Muscle layer of duodenum (tissue), 2 donors: ENCODE data around the gene CDK11B.

Source experiments
- H3K27ac ChIP-seq: one replicate; pipeline ENCODE4 v1.7.0; 2013; ENCODE audit warnings: mild to moderate bottlenecking, low read length
- H3K27me3 ChIP-seq: one replicate; pipeline ENCODE4 v1.7.0; 2013; ENCODE audit warnings: low read depth, mild to moderate bottlenecking, control low read depth, low read length
- H3K36me3 ChIP-seq, 2 donors: one replicate each; pipeline ENCODE4 v1.7.0; 2013; ENCODE audit warnings: low read length in 2 of 2, control low read depth in 1 of 2, mild to moderate bottlenecking in 1 of 2; ENCODE audit not compliant: insufficient read depth in 2 of 2, control insufficient read depth in 1 of 2
- H3K4me1 ChIP-seq, 2 donors: one replicate each; pipeline ENCODE4 v1.7.0; 2013; ENCODE audit warnings: low read length in 2 of 2, mild to moderate bottlenecking in 2 of 2, control low read depth in 1 of 2, moderate library complexity in 1 of 2; ENCODE audit not compliant: insufficient read depth in 2 of 2, control insufficient read depth in 1 of 2
- H3K4me3 ChIP-seq, 2 donors: one replicate each; pipeline ENCODE4 v1.7.0; 2013; ENCODE audit warnings: low read length in 2 of 2, low read depth in 1 of 2, mild to moderate bottlenecking in 1 of 2
- H3K9me3 ChIP-seq, 2 donors: one replicate each; pipeline ENCODE4 v1.7.0; 2013; ENCODE audit warnings: low read length in 2 of 2, control low read depth in 1 of 2, mild to moderate bottlenecking in 1 of 2; ENCODE audit not compliant: control insufficient read depth in 1 of 2
- donor health status: healthy.

The CDK11B gene

GRCh38 chr1:1604374-1605033 lies 54.3 kb downstream of the CDK11B start:
- H3K9me3 ChIP-seq, result no peaks in the 10 kb centered on the region
- H3K27me3 ChIP-seq, result peaks cover 4% of the 10 kb centered on the region
- H3K4me1 ChIP-seq, result peaks cover 0 to 7% of the 10 kb centered on the region in 2 donors
- no peak overlapping the region for H3K4me3 ChIP-seq
- no peak overlapping the region for H3K27ac ChIP-seq
- no peaks in the 10 kb centered on the region for H3K36me3 ChIP-seq

GRCh38 chr1:1603671-1604373 lies 55.0 kb downstream of the CDK11B start:
- Histone ChIP-seq H3K9me3 (no peaks in the 10 kb centered on the region), H3K4me1 (peaks cover 0 to 14% of the 10 kb centered on the region in 2 donors), H3K27ac (no peak overlapping the region), H3K4me3 (no peak overlapping the region), H3K36me3 (no peaks in the 10 kb centered on the region), H3K27me3 (peaks cover 7% of the 10 kb centered on the region)

GRCh38 chr1:1602968-1603506 lies 55.8 kb downstream of the CDK11B start:
- no peak overlapping the region for H3K4me3 ChIP-seq
- no peaks in the 10 kb centered on the region for H3K9me3 ChIP-seq
- H3K36me3 ChIP-seq, result no peaks in the 10 kb centered on the region
- peaks cover 0 to 14% of the 10 kb centered on the region in 2 donors for H3K4me1 ChIP-seq
- no peak overlapping the region for H3K27ac ChIP-seq
- peaks cover 11% of the 10 kb centered on the region for H3K27me3 ChIP-seq

GRCh38 chr1:1602304-1602967 lies 56.4 kb downstream of the CDK11B start:
- Histone ChIP-seq H3K9me3 (no peaks in the 10 kb centered on the region), H3K4me3 (no peak overlapping the region), H3K27ac (no peak overlapping the region), H3K36me3 (no peaks in the 10 kb centered on the region), H3K27me3 (peaks cover 15% of the 10 kb centered on the region), H3K4me1 (peaks cover 0 to 20% of the 10 kb centered on the region in 2 donors)

GRCh38 chr1:1601564-1602303 lies 57.1 kb downstream of the CDK11B start:
- peaks cover 0 to 20% of the 10 kb centered on the region in 2 donors for H3K4me1 ChIP-seq

GRCh38 chr1:1600861-1601563 lies 57.8 kb downstream of the CDK11B start:
- H3K27me3 ChIP-seq, result peaks cover 21% of the 10 kb centered on the region
- H3K36me3 ChIP-seq, result no peaks in the 10 kb centered on the region
- H3K4me1 ChIP-seq, result peaks cover 0 to 20% of the 10 kb centered on the region in 2 donors
- H3K27ac ChIP-seq, result no peak overlapping the region
- H3K9me3 ChIP-seq, result no peaks in the 10 kb centered on the region
- H3K4me3 ChIP-seq, result peak overlapping the region in 1 of 2 donors; percentile 46

More at GRCh38 chr1:1601564-1602303, 57.1 kb downstream of the CDK11B start:
- H3K4me3 ChIP-seq, result no peak overlapping the region
- no peak overlapping the region for H3K27ac ChIP-seq
- no peaks in the 10 kb centered on the region for H3K36me3 ChIP-seq
- H3K9me3 ChIP-seq, result no peaks in the 10 kb centered on the region
- peaks cover 15% of the 10 kb centered on the region for H3K27me3 ChIP-seq

GRCh38 chr1:1599935-1600860 lies 58.6 kb downstream of the CDK11B start, which contains the start of gene FNDC10:
Gene FNDC10, minus strand, starts transcription at chr1:1600135. Its CDS starts 120 bp downstream, at chr1:1600015.
- Histone ChIP-seq H3K27ac (no peak within 1 kb of the TSS), H3K4me1 (peaks cover 0 to 20% of the 10 kb centered on the region in 2 donors), H3K36me3 (no peaks in the 10 kb centered on the region), H3K9me3 (no peaks in the 10 kb centered on the region), H3K27me3 (peaks cover 21% of the 10 kb centered on the region), H3K4me3 (peak within 1 kb of the TSS in 1 of 2 donors; percentile 46)

- Histone ChIP-seq H3K27me3 (peaks cover 21% of the 10 kb centered on the region), H3K9me3 (no peaks in the 10 kb centered on the region), H3K4me3 (peak overlapping the region in 1 of 2 donors; percentile 27), H3K27ac (no peak overlapping the region), H3K4me1 (peaks cover 0 to 20% of the 10 kb centered on the region in 2 donors), H3K36me3 (no peaks in the 10 kb centered on the region)
Measured at GRCh38 chr1:1599030-1599934, 59.5 kb downstream of the CDK11B start.

- H3K4me3 ChIP-seq, result no peak overlapping the region
- H3K9me3 ChIP-seq, result no peaks in the 10 kb centered on the region
- no peak overlapping the region for H3K27ac ChIP-seq
- peaks cover 0 to 20% of the 10 kb centered on the region in 2 donors for H3K4me1 ChIP-seq
- no peaks in the 10 kb centered on the region for H3K36me3 ChIP-seq
- H3K27me3 ChIP-seq, result peaks cover 21% of the 10 kb centered on the region
Measured at GRCh38 chr1:1598720-1599029, 60.1 kb downstream of the CDK11B start.
